CD4-positive, alpha-beta T cell treated with Interferon alpha-2 for 1 hour (primary cell): ENCODE data around the gene ANKFY1.
"Not testable (repeated sequence)": the region's sequence is repeated elsewhere in the genome, so short reads cannot be mapped to it uniquely, and the experiment has no call there.

ENCODE experiments used
- DNase-seq, 2 donors: peaks; one replicate each; pipeline ENCODE4 v3.0.0-alpha.2; 2020 to 2022

ANKFY1 gene

DNA sequence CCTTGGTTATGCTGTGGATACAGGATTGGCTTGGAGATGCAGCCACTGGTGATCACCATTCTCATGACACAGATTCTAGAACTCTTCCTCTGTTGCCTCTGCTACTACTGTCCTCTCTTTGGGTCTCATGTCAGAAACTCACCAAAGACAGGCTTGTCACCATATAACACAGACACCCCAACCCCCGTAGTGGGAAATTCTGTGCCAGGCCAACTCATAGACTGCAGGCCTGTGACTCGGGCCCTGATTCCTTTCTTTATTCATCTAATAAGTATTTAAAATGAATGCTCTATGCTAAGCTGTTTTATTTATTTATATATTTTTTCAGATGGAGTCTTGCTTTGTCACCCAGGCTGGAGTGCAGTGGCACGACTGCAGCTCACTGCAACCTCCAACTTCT is 111.3 kb downstream of the ANKFY1 start:
- DNase-seq = no peak

DNA sequence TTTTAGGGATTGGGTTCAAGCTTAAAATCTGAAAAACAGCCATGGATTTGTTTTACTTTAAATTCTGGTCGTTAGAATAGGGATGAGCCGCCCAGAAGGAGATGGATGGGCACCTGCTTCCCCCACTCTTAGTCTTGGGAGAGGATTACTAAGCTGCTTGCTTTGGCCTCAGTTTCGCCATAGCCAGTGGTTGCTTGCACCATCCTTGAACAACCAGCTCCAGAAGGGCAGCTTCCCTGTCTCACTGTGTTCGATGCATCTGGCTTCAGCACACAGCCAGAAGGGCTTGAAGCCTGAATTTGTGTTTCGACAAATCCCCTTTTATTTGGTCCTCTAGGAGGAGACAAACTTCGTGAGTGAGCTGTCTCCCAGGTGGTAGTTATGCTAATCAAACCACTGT is 113.7 kb downstream of the ANKFY1 start:
- no peak for DNase-seq

DNA sequence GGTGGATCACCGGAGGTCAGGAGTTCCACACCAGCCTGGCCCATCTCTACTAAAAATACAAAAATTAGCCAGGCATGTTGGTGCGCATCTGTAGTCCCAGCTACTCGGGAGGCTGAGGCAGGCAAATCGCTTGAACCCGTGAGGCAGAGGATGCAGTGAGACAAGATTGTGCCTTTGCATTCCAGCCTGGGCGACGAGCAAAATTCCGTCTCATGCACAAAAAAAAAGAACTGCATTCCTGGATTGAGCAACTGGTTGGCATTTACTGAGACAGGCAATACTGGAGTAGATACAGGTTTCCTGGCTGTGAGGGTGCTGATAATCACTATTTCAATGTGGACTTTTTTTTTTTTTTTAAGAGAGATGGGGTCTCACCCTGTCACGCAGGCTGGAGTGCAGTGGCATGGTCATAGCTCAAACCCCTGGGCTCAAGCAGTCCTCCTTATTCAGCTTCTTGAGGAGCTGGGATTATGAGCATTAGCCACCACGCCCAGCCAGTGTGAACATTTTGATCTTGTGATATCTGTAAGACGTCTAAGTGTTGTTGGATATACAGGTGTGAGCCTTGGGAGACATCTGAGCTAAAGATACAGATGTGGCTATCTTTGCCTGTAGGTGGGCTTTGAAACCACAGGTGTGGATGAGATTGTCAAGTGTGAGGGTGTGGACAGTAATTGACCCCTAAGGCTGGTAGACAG is 115.0 kb downstream of the ANKFY1 start:
- DNase-seq = no peak

DNA sequence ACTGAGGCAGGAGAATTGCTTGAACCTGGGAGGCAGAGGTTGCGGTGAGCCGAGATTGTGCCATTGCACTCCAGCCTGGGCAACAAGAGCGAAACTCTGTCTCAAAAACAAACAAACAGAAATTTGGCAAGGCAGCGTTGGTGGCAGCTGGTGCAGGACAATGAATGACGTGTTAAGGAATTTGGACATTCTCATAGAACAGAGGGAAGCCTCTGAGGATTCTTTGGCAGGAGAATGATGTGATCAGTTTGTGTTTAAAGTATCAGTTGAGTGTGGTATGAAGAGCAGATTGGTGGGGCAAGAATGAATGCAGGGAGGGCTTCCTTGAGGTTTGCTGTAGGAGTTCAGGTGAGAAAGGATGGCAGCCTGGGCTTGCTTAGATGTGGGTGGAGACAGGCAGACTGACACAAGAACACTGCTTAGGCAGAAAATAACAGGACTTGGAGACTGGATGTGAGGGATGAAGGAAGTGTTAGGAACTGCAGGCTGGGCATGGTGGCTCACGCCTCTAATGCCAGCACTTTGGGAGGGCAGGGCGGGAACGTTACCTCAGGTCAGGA is 115.9 kb downstream of the ANKFY1 start:
- no peak for DNase-seq

DNA sequence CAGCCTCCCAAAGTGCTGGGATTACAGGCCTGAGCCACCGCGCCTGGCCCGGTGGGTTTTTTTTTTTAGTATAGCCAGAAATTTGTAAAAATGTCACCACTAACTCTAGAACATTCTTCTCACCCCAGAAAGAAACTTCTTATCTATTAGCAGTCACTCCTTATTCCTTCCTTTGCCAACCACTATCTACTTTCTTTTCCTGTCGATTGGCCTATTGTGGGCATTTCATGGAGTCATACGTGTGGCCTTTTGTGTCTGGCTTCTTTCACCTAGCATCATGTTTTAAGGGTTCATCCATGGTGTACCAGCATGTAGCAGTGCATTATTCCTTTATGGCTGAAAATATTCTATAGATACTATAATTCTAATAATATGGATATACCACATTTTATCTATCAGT is 117.1 kb downstream of the ANKFY1 start:
- DNase-seq = no peak

DNA sequence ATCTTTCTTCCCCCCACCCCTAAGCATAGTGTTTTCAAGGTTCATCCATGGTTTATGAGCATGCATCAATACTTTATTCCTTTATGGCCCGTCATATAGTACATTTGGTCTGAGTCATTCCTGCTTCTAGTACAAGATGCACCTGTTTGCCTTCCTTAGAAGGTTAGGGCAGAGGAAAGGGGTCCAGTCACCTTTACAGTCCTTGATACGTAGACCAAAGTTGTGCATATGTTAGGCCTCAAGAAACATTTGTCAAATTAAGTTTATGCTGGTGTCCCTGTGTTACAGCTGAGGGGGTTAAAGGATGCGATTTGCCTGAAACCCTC is 119.4 kb downstream of the ANKFY1 start:
- DNase-seq = no peak

DNA sequence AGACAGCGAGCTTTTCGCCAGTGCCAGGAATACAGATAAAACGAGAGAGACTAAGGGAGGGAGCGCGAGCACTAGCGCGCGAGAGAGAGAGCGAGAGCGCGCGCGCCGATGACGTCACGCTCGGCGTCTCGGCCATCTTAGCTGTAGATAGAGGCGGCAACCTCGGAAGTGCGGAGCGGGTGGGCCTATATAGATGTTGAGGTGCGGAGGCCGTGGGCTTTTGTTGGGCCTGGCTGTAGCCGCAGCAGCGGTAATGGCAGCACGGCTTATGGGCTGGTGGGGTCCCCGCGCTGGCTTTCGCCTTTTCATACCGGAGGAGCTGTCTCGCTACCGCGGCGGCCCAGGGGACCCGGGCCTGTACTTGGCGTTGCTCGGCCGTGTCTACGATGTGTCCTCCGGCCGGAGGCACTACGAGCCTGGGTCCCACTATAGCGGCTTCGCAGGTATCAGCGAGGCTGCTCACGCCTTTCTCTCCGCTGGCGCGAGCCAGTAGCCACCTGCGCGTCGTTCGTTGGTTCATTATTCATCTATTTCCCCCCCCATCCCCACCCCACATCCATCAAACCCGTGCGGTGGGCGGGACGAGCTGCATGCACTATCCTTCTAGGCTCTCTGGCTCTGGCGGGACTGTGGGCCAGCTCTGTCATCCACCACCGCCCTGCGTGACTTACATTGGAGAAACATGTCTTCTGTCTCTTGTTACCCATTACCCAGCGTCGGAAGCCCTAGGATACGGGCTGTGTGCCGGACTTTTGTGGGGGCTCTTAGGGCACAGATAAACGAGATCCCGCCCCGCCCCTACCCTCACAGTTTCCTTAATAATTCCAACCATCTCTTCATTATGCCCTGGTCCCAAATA is 120.0 kb downstream of the ANKFY1 start:
- peak; percentile 92 to 94 for DNase-seq

DNA sequence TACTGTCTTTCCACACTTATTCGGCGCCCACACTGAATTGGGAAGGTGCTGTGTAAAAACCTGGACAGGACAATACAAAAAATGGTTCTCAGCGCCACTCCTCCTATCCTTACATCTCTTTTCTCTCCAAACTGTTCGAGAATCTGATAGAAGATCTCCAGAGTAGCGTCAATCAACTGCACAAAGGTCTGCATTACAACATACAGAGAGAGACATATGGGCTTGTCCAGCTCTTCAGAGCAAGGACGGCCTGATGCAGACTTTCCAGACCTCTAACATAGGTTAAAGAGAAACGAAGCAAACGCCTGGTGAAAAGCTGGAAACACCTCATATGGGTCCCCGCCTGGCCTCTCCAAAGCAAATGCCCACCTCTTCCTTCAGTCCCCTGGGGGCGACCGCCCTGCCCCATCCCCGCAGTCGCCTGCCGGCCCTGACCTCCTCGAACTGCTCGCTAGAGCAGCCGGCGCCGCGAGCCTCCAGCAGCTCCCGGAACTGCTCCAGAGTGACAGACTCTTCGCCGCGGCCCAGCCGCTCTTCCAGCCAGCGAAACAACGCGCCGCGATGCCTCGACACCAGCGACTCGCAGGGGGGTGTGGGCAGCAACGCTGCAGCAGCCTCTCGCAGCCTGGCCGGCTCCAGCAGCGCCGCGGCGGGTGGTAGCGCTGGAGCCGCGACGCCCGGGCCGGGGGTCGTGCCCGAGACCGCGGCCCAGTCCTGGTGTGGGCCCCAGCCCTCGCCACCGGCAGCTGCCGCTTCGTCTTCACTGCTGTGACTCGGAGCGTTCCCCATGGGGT is 121.5 kb downstream of the ANKFY1 start:
- peak in 1 of 2 donors; percentile 22 for DNase-seq

DNA sequence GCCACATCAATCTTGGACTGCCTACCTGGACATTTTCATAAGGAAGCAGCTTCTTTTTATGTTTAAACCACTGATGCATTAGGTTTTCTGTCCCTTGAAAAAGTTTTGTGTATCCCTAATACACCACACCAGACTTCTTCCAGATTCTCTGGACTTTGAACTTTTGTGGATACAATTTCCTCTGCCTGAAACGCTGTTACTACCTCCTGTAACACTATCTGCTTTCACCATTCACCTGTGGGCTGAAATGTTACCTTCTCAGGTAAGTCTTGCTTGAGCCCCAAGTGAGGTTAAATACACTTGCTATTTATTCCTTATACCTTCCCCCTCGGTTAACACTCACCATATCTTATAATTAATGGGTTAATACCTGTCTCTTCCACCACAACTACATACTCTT is 123.7 kb downstream of the ANKFY1 start:
- DNase-seq = no peak

DNA sequence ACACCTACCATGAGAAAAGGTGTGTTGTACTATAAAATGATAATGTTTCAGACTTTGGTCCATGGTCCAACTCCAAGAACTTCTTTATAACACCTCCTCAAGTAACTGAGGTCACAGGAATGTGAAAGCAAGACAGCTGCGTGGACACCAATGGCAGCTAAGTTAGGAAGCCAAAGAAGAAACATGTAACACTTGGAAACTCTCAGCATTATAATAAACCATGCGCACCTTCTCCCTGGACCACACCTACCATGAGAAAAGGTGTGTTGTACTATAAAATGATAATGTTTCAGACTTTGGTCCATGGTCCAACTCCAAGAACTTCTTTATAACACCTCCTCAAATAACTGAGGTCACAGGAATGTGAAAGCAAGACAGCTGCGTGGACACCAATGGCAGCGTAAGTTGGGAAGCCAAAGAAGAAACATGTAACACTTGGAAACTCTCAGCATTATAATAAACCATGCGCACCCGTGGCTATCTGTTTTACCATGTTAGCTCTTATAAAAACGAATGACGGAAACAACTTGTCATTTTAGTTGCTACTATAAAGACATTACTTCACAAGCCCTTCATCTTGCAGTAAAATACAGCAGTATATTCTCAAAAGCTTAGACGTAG is 124.8 kb downstream of the ANKFY1 start:
- DNase-seq = not testable (repeated sequence)

DNA sequence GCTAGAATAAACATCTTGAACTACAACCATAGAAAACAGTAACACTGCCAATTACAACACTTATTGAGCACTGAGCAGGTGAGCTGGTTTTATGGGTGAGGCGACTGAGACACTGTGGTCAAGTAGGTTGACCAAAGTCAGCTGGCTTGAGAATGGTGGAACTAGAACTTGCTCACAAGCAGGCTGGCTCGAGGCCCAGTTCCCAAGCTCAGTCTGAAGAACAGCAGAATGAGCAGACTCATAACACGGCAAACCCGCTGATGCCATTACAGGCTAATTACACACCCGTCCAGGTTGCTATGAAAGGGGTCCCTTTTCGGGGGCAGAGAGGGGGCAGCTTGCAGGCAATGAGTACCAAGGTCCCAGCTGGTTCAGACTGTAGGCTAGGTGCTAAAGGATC is 127.4 kb downstream of the ANKFY1 start:
- no peak for DNase-seq

DNA sequence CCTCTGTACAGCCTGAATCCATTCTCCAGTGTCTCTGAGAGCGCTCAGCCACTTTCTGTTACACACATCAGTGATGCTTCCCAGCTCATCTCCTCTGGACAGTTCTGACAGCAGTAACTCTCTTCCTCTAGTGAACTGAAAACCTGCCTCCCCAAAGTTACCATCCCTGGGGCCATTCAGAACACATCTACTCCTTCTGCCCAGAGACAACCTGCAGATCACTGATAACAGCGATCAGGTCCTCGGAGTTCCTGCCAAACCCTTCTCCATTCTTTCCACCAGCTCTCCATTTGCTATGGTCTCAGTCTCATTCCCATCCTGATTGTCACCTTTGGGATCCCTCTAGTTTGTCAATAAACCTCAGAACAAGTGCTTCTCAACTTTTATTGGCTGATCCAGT is 128.3 kb downstream of the ANKFY1 start:
- no peak for DNase-seq

DNA sequence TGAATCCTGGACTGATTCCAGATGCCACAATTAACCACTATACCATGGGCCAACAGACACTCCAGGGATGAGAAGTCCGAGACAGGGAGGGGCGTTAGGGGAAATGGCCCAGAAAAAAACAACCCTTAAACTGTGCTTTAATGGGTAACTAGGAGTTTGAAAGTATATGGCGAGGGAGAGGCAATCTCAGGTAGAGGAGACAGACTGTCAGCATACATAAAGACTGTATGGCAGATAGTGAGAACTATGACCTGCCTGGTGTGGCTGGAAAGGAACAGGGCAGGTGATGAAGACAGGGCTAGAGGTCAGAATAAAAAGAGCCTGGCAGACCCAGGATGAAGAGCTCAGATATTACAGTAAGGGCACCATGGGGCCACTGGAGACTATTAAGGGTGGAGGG is 129.1 kb downstream of the ANKFY1 start:
- DNase-seq = no peak

DNA sequence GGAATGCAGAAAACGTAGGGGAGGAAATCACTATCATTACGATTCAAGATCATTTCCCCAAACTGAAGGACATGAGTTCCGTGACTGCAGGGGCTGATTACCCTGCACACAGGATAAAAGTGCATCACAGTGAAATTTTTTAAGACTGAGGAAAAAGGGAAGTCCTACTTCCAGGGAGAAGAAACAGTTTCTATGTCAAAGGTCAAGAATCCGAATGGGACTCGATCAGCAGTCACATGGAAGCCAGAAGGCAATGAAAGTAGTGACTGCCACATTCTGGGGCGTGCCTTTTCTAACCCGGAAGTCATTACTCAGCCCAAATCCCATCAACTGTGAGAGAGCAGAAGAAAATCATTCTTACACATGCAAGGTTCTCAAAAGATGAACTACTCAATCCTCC is 133.1 kb downstream of the ANKFY1 start:
- peak in 1 of 2 donors; percentile 27 for DNase-seq

DNA sequence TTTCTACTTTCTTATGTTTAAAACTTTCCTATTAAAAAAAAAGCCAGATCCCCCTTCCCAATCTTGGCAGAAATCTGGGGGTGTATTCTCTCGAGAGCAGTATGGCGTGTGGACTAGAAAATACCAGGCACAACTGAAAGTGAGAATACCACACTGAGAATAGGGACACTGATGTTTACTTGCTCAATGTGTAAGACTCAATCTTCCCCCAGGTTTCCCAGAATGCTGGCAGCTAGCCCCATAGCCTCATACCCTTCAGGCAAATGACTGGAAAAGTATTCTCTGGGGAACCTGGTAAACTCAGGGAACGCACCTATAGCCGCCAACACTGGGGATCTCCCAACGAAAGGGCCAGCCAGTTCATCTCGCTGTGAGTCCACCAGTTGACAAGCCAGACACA is 136.2 kb downstream of the ANKFY1 start:
- no peak for DNase-seq

DNA sequence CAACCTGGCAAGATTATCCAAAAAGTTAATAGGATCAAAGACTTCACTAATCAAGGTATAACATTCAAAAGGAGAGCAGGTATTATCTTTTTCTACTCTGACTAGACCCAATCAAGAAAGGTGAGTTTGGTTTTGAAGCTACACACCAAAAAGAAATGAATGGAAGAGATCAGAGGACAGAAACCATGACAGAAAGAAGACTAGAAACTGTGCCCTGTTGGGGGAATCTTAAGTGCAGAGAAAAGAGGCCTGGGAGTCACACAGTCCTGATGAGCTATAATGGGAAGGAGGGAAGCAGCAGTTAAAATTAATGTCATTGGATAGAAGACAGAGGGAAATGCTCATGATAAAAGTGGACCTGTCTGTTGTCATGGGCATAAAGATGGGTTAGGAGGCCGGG is 138.2 kb downstream of the ANKFY1 start:
- no peak for DNase-seq

DNA sequence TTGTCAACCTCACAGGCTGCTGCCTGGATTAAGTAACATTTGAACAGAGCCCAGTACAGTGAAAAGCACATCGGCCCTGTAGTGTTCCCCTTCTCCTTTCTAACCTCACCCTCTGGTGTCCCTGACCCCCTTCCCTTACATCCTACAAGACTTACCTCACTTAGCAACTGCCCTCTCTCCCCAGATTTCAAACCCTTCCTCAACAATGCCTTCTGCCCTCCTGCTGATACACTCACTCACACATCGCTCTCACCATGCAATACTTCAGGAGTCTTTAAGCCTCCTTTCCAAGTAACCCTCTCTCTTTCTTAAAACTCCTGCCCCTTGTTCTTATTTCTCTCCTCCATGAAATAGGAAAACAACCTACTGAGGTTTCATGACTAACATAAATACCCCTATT is 138.8 kb downstream of the ANKFY1 start:
- DNase-seq = no peak

DNA sequence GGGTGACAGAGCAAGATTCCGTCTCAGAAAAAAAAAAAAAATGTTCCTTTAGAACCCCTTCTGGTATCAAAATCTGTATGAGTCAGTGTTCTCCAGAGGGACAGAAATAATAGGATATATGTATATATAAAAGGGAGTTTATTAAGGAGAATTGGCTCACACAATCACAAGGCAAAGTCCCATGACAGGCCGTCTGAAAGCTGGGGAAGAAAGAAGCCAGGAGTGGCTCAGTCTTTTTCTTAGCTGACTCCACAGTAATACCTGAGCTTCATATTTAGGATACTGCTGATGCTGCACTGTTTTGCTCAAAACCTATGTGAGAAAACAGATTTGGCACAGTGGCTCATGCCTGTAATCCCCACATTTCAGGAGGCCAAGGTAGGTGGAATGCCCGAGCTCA is 143.4 kb downstream of the ANKFY1 start:
- no peak for DNase-seq

DNA sequence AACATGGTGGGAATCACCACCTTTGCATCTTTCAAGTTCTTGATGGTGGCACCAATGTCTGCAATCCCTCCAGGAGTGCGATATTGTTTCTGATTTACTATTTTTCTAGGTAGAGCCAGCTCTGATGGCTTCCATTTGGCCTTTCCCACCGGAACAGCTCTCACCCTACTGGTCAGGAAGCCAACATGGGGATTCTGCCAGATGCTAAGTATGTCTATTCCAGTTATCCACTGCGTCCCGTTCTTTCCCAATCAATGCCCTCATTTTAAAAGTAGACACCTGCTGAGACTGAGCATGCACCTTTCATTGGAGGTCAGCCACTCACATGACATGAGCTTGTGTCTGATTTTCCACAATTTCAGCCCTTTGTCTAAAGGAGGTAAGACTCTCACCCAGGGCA is 144.5 kb downstream of the ANKFY1 start:
- no peak for DNase-seq

DNA sequence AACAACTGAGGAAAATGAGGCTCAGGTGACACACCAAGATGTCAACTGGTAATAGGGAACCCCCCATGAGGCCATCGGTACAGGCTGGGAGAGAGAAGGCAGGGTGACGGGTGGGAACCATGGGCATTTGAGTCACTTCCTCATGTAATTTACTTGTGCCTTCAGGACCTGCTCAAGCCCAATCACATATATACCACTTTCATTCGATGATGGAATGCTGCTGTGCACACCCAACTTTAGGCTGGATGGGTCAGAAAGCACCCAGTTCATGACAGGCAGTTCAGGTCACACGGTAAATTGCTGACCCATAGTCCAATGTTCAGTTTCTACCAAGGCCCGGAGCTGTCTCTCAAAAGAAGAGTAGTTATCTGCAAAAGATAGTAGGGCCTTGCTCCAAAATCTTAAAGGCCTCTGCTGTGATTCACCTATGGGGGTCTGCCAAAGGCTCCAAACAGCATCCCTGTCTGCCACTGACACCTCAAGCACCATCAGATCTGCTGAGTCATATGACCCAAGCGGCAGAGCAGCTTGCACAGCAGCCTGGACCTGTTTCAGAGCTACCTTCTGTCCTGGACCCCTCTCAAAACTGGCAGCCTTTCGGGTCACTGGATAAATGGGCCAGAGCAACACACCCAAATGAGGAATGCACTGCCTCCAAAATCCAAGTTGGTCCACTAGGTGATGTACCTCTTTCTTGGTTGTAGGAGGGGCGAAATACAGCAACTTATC is 145.6 kb downstream of the ANKFY1 start:
- no peak for DNase-seq

DNA sequence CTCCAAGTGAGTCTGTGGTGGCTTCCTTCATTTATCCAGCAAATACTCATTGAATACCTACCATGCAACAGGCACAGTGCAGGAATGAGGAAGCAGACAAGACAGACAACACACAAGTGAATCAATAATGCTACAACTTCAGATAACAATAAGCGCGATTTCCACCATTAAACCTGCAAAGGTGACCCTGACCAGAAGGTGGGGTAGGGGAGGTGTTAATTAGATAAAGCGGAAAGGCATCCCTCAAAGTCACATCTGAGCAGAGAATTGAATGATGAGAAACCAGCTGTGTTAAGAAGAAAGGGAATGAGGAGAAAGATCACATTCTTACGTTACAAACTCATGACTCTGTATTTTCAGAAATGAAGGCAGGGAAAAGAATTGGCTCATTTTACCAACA is 147.3 kb downstream of the ANKFY1 start:
- DNase-seq = no peak
